Measurements from ENCODE around the gene GABRP. TPM values are rescaled to one million over a fixed set of nuclear protein-coding genes. Genes with fewer than 3 reads are reported as not detected.

Gene GABRP
- total and polyA plus RNA-seq, 2 donors (not counting 3 experiments of a cell fraction or from before 2014, with no cell fraction given): 0.66 to 3.0 TPM

GRCh38 chr5:170857066-170857465 is 73.5 kb downstream of the GABRP start:
- FAIRE-seq: no peak

GRCh38 chr5:170860415-170860814 is 76.9 kb downstream of the GABRP start:
- peaks cover 19% of the 10 kb centered on the region for H3K79me2 ChIP-seq (ENCODE audit: control insufficient read depth, insufficient read depth, low read length)
- peaks cover 6% of the 10 kb centered on the region for H3K9me3 ChIP-seq (replicated peaks; ENCODE audit: control insufficient read depth, insufficient read depth, low read length)
- H3K36me3 ChIP-seq (ENCODE audit: control insufficient read depth in 2 of 2, extremely low read depth in 1 of 2, insufficient read depth in 2 of 2, low read length in 2 of 2): no peaks in the 10 kb centered on the region
- dilution Hi-C loops (cut with MboI; ENCODE audit: extremely low pct_ligation_motif_present, low sequenced_read_pairs): no loop called here
- DNase-seq (ENCODE audit: low read depth, low spot score): no peak
- no peaks in the 10 kb centered on the region for H3K27me3 ChIP-seq (ENCODE audit: control insufficient read depth in 2 of 2, insufficient read depth in 2 of 2, low read length in 2 of 2)
- peaks cover 5% of the 10 kb centered on the region for H3K4me1 ChIP-seq (ENCODE audit: control insufficient read depth, extremely low read depth, insufficient read depth, low read length)
- TF ChIP-seq POLR2A (IDR thresholded peaks at IDR 0.05; ENCODE audit: low read depth, low read length): no peak
- no peak for TF ChIP-seq CTCF (IDR thresholded peaks at IDR 0.05; ENCODE audit: extremely low read depth in 1 of 2, insufficient read depth in 1 of 2, low read depth in 1 of 2, low read length in 2 of 2)
- TF ChIP-seq, protein P1, sequence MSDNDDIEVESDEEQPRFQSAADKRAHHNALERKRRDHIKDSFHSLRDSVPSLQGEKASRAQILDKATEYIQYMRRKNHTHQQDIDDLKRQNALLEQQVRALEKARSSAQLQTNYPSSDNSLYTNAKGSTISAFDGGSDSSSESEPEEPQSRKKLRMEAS (IDR thresholded peaks at IDR 0.05; ENCODE audit: insufficient read depth, insufficient read length): no peak
- no peak for TF ChIP-seq FOS (IDR thresholded peaks at IDR 0.05; ENCODE audit: borderline replicate concordance, insufficient read depth, low read length)
- no peak for TF ChIP-seq GATA2 (IDR thresholded peaks at IDR 0.05; ENCODE audit: insufficient read depth, insufficient read length, low read depth, low read length)
- no peak for TF ChIP-seq POLR2AphosphoS5 (IDR thresholded peaks at IDR 0.05; ENCODE audit: insufficient read depth, low read depth, low read length)
- no peak for TF ChIP-seq JUN (IDR thresholded peaks at IDR 0.05; ENCODE audit: borderline replicate concordance, insufficient read depth, insufficient read length, low read depth)
- TF ChIP-seq MYC (IDR thresholded peaks at IDR 0.05; ENCODE audit: low read depth, low read length): no peak
- TF ChIP-seq EZH2 (IDR thresholded peaks at IDR 0.05; ENCODE audit: borderline replicate concordance, low read depth, low read length, severe bottlenecking): no peak
- no peak overlapping the region for H3K27ac ChIP-seq (ENCODE audit: insufficient read depth, low read depth, low read length)
- H3K9me1 ChIP-seq (replicated peaks; ENCODE audit: control insufficient read depth, extremely low read depth, insufficient read depth, low read length): no peaks in the 10 kb centered on the region
- BruUV-seq (replicated peaks): no TSS peak
- no peaks in the 10 kb centered on the region for H4K20me1 ChIP-seq (replicated peaks; ENCODE audit: control insufficient read depth, extremely low read depth, insufficient read depth, low read length)
- intact Hi-C loops (cut with micrococcal nuclease): loop anchor here (10.0 kb wide), 1 partner anchor 454 kb away; no protein-coding TSS in a partner anchor
- POLR2A ChIA-PET: no interaction called here
- CTCF ChIA-PET: no interaction called here
- H2AFZ ChIP-seq (ENCODE audit: low read depth, low read length): no peak overlapping the region
- H3K4me3 ChIP-seq (replicated peaks in 1 of 3; ENCODE audit: insufficient read depth in 1 of 3, low read depth in 1 of 3, low read length in 3 of 3): no peak overlapping the region
- FAIRE-seq: no peak
- no peak overlapping the region for H3K9ac ChIP-seq (replicated peaks; ENCODE audit: extremely low read depth, insufficient read depth, low read length)
- H3K4me2 ChIP-seq (ENCODE audit: insufficient read depth, low read length): no peak overlapping the region

More at GRCh38 chr5:170857066-170857465, 73.5 kb downstream of the GABRP start:
- H4K20me1 ChIP-seq (replicated peaks; ENCODE audit: control insufficient read depth, extremely low read depth, insufficient read depth, low read length): no peaks in the 10 kb centered on the region
- H3K27me3 ChIP-seq (ENCODE audit: control insufficient read depth in 2 of 2, insufficient read depth in 2 of 2, low read length in 2 of 2): no peaks in the 10 kb centered on the region
- ChIA-PET POLR2A (no interaction called here), CTCF (interaction anchor here (1.2 kb wide), 1 partner anchor 40 kb away, joined by 3 read pairs; no protein-coding TSS in a partner anchor)
- dilution Hi-C loops (cut with MboI; ENCODE audit: extremely low pct_ligation_motif_present, low sequenced_read_pairs): no loop called here
- TF ChIP-seq JUN (IDR thresholded peaks at IDR 0.05; ENCODE audit: borderline replicate concordance, insufficient read depth, insufficient read length, low read depth): no peak
- intact Hi-C loops (cut with micrococcal nuclease): no loop called here
- peaks cover 6% of the 10 kb centered on the region for H3K9me3 ChIP-seq (replicated peaks; ENCODE audit: control insufficient read depth, insufficient read depth, low read length)
- no peaks in the 10 kb centered on the region for H3K4me1 ChIP-seq (ENCODE audit: control insufficient read depth, extremely low read depth, insufficient read depth, low read length)
- H3K4me2 ChIP-seq (ENCODE audit: insufficient read depth, low read length): no peak overlapping the region
- no TSS peak for BruUV-seq (replicated peaks)
- H3K9ac ChIP-seq (replicated peaks; ENCODE audit: extremely low read depth, insufficient read depth, low read length): no peak overlapping the region
- H3K79me2 ChIP-seq (ENCODE audit: control insufficient read depth, insufficient read depth, low read length): no peaks in the 10 kb centered on the region
- no peak for DNase-seq (ENCODE audit: low read depth, low spot score)
- H3K36me3 ChIP-seq (ENCODE audit: control insufficient read depth in 2 of 2, extremely low read depth in 1 of 2, insufficient read depth in 2 of 2, low read length in 2 of 2): no peaks in the 10 kb centered on the region
- no peak overlapping the region for H3K4me3 ChIP-seq (replicated peaks in 1 of 3; ENCODE audit: insufficient read depth in 1 of 3, low read depth in 1 of 3, low read length in 3 of 3)
- H3K27ac ChIP-seq (ENCODE audit: insufficient read depth, low read depth, low read length): no peak overlapping the region
- no peak overlapping the region for H2AFZ ChIP-seq (ENCODE audit: low read depth, low read length)
- no peaks in the 10 kb centered on the region for H3K9me1 ChIP-seq (replicated peaks; ENCODE audit: control insufficient read depth, extremely low read depth, insufficient read depth, low read length)

Measured in endothelial cell of umbilical vein (primary cell).